ENCODE results near the gene NUCKS1. TPM values are rescaled to one million over a fixed set of nuclear protein-coding genes. Genes with fewer than 3 reads are reported as not detected.

Gene NUCKS1
- total RNA-seq, 1 experiment from 2014 or later, result 210 TPM

DNA sequence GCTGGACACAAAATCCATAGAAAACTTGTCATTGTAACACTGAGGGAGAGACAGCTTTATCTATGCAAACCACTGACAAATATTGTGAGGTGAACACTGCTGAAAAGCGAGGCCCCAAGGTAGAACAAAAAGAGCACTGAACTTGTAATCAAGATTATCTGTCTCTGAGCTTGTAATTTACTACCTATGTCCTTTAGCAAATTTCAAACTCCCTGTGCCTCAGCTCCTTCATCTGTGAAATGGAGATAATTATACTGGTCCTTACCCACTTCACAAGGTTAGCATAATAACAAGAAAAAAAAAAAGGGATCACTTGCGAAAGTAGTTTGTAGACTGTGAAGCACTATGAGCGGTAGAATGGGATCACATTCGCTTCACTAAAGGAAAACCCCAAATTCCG lies 4.9 kb upstream of the NUCKS1 start:
- no peak for ATAC-seq
- CTCF ChIA-PET, result interaction anchor here (0.7 kb wide), 1 partner anchor 154 kb away, joined by 3 read pairs; no protein-coding TSS in a partner anchor
- no peak for DNase-seq (ENCODE audit: low read depth, low spot score)

DNA sequence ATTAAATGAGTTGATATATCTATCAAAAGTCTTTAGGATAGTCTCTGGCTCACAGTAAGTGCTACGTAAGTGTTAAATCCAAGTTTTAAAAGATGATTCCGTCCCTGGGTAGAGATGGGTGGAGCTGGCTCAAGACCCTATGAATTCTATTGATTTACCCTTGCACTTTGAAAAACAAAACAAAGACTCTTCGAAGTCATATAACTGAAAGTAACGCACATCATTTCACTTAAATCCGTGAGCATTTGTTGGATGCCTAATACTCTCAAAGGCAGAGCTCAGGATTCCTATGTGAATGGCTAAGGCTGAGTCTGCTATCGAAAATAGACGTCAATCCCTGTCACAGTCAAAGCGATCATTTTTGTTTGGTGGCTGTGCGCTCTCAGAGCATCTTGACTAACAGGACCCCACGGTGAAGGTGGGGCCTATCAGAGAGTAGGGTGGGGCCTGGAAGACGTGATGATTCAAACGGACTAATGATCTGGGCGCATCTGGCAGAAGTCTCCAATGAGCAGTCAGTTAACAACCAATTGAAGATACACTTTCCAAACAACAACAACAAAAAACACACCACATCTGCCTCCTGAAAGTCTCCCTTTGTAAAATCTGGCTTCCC lies 1.2 kb upstream of the NUCKS1 start:
- ChIA-PET POLR2A (interaction anchor here (1.0 kb wide), 1 partner anchor 61 kb away, joined by 3 read pairs; the partner anchor contains the start of gene SLC41A1), CTCF (no interaction called here)
- Histone ChIP-seq H3K9me3 (ENCODE audit: control insufficient read depth, insufficient read depth, low read depth, low read length) (no peaks in the 10 kb centered on the region), H3K27me3 (ENCODE audit: control insufficient read depth, insufficient read depth, low read length) (no peaks in the 10 kb centered on the region), H3K36me3 (ENCODE audit: control insufficient read depth, insufficient read depth, low read length) (peaks cover 4% of the 10 kb centered on the region; the same call in 1 of the 2 replicates), H3K4me1 (ENCODE audit: control insufficient read depth, insufficient read depth, low read length) (peaks cover 15% of the 10 kb centered on the region), H3K4me3 (ENCODE audit: low read depth in 2 of 2, low read length in 2 of 2) (no peak overlapping the region), H3K27ac (ENCODE audit: low read length) (peak overlapping the region; percentile 98)
- TF ChIP-seq POLR2AphosphoS5 (IDR thresholded peaks at IDR 0.05; ENCODE audit: low read depth, low read length) (no peak), TCF7L2 (IDR thresholded peaks at IDR 0.05; ENCODE audit: low read depth, low read length) (no peak), SIN3A (IDR thresholded peaks at IDR 0.05; ENCODE audit: borderline replicate concordance, insufficient read depth, low read depth, low read length) (no peak)
- TF ChIP-seq, protein P1, sequence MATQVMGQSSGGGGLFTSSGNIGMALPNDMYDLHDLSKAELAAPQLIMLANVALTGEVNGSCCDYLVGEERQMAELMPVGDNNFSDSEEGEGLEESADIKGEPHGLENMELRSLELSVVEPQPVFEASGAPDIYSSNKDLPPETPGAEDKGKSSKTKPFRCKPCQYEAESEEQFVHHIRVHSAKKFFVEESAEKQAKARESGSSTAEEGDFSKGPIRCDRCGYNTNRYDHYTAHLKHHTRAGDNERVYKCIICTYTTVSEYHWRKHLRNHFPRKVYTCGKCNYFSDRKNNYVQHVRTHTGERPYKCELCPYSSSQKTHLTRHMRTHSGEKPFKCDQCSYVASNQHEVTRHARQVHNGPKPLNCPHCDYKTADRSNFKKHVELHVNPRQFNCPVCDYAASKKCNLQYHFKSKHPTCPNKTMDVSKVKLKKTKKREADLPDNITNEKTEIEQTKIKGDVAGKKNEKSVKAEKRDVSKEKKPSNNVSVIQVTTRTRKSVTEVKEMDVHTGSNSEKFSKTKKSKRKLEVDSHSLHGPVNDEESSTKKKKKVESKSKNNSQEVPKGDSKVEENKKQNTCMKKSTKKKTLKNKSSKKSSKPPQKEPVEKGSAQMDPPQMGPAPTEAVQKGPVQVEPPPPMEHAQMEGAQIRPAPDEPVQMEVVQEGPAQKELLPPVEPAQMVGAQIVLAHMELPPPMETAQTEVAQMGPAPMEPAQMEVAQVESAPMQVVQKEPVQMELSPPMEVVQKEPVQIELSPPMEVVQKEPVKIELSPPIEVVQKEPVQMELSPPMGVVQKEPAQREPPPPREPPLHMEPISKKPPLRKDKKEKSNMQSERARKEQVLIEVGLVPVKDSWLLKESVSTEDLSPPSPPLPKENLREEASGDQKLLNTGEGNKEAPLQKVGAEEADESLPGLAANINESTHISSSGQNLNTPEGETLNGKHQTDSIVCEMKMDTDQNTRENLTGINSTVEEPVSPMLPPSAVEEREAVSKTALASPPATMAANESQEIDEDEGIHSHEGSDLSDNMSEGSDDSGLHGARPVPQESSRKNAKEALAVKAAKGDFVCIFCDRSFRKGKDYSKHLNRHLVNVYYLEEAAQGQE (IDR thresholded peaks at IDR 0.05; ENCODE audit: insufficient read depth in 1 of 2, low read depth in 2 of 2, low read length in 1 of 2), result no peak
- TF ChIP-seq, protein P2, sequence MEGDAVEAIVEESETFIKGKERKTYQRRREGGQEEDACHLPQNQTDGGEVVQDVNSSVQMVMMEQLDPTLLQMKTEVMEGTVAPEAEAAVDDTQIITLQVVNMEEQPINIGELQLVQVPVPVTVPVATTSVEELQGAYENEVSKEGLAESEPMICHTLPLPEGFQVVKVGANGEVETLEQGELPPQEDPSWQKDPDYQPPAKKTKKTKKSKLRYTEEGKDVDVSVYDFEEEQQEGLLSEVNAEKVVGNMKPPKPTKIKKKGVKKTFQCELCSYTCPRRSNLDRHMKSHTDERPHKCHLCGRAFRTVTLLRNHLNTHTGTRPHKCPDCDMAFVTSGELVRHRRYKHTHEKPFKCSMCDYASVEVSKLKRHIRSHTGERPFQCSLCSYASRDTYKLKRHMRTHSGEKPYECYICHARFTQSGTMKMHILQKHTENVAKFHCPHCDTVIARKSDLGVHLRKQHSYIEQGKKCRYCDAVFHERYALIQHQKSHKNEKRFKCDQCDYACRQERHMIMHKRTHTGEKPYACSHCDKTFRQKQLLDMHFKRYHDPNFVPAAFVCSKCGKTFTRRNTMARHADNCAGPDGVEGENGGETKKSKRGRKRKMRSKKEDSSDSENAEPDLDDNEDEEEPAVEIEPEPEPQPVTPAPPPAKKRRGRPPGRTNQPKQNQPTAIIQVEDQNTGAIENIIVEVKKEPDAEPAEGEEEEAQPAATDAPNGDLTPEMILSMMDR (IDR thresholded peaks at IDR 0.05), result no peak
- ATAC-seq, result no peak
- no peak for DNase-seq (ENCODE audit: low read depth, low spot score)
- in situ Hi-C loops (cut with HindIII; ENCODE audit: low pct_unique_long_range_greater_than_20kb, low sequenced_read_pairs) (no loop called here), intact Hi-C loops (cut with micrococcal nuclease; ENCODE audit: unreplicated experiment) (loop anchor here (10.0 kb wide), 1 partner anchor 1104 kb away; no protein-coding TSS in a partner anchor)
- no TSS peak for BruUV-seq (replicated peaks)

More for the DNA sequence above, 4.9 kb upstream of the NUCKS1 start:
- Histone ChIP-seq H3K36me3 (ENCODE audit: control insufficient read depth, insufficient read depth, low read length) (no peaks in the 10 kb centered on the region), H3K27me3 (ENCODE audit: control insufficient read depth, insufficient read depth, low read length) (no peaks in the 10 kb centered on the region), H3K4me3 (ENCODE audit: low read depth in 2 of 2, low read length in 2 of 2) (no peak overlapping the region), H3K4me1 (ENCODE audit: control insufficient read depth, insufficient read depth, low read length) (no peaks in the 10 kb centered on the region), H3K27ac (ENCODE audit: low read length) (no peak overlapping the region), H3K9me3 (ENCODE audit: control insufficient read depth, insufficient read depth, low read depth, low read length) (no peaks in the 10 kb centered on the region)
- BruUV-seq (replicated peaks), result no TSS peak
- intact Hi-C loops (cut with micrococcal nuclease; ENCODE audit: unreplicated experiment), result loop anchor here (10.0 kb wide), 1 partner anchor 1100 kb away; no protein-coding TSS in a partner anchor
- no peak for TF ChIP-seq POLR2AphosphoS5 (IDR thresholded peaks at IDR 0.05; ENCODE audit: low read depth, low read length)
- TF ChIP-seq SIN3A (IDR thresholded peaks at IDR 0.05; ENCODE audit: borderline replicate concordance, insufficient read depth, low read depth, low read length), result no peak
- TF ChIP-seq, protein P2 (IDR thresholded peaks at IDR 0.05), result no peak
- TF ChIP-seq TCF7L2 (IDR thresholded peaks at IDR 0.05; ENCODE audit: low read depth, low read length), result no peak
- TF ChIP-seq, protein P1 (IDR thresholded peaks at IDR 0.05; ENCODE audit: insufficient read depth in 1 of 2, low read depth in 2 of 2, low read length in 1 of 2), result no peak
- POLR2A ChIA-PET, result interaction anchor here (0.6 kb wide), 1 partner anchor 15 kb away, joined by 3 read pairs; no protein-coding TSS in a partner anchor
- in situ Hi-C loops (cut with HindIII; ENCODE audit: low pct_unique_long_range_greater_than_20kb, low sequenced_read_pairs), result no loop called here
